GM23338 (cell line): ENCODE results near the gene TTC5. TPM values are rescaled to one million over a fixed set of nuclear protein-coding genes. Genes with fewer than 3 reads are reported as not detected.
A peak's percentile ranks its signal among the peaks of the same experiment; 100 is the strongest.

Source experiments
- ATAC-seq: fragments of 200-7000 bp; cut with Tn5 transposase; 3 replicates; pipeline ENCODE4 v1.9.1; 2020
- DNase-seq: peaks from one replicate; pipeline ENCODE4 v3.0.0-alpha.2; 2015; ENCODE audit warnings: low spot score
- H2AFZ ChIP-seq: fragments of 200-600 bp; sonication (generic); 2 replicates; pipeline ENCODE4 v1.8.0; 2016; ENCODE audit warnings: antibody characterized with exemption, mild to moderate bottlenecking, moderate library complexity
- H3F3A ChIP-seq: fragments of 200-600 bp; sonication (generic); replicated peaks from 2 replicates; pipeline ENCODE4 v1.8.0; 2017; ENCODE audit warnings: antibody characterized with exemption, mixed run types, low read depth
- H3K27ac ChIP-seq: fragments of 200-600 bp; sonication (generic); 2 replicates; pipeline ENCODE4 v1.6.1; 2016; ENCODE audit warnings: low read depth
- H3K27me3 ChIP-seq: fragments of 200-600 bp; sonication (generic); 2 replicates; pipeline ENCODE4 v1.8.0; 2016; ENCODE audit warnings: mild to moderate bottlenecking, mixed run types, moderate library complexity; ENCODE audit not compliant: insufficient read depth
- H3K36me3 ChIP-seq: fragments of 200-600 bp; sonication (generic); 2 replicates; pipeline ENCODE4 v1.8.0; 2016; ENCODE audit warnings: mild to moderate bottlenecking; ENCODE audit not compliant: insufficient read depth
- H3K4me1 ChIP-seq: fragments of 200-600 bp; sonication (generic); 2 replicates; pipeline ENCODE4 v1.8.0; 2016; ENCODE audit warnings: mild to moderate bottlenecking, moderate library complexity; ENCODE audit not compliant: insufficient read depth
- H3K4me2 ChIP-seq: fragments of 200-600 bp; sonication (generic); 2 replicates; pipeline ENCODE4 v1.7.1; 2017; ENCODE audit warnings: mixed run types
- H3K4me3 ChIP-seq: fragments of 200-600 bp; sonication (generic); 2 replicates; pipeline ENCODE4 v1.6.1; 2016; ENCODE audit warnings: mixed run types
- H3K79me2 ChIP-seq: fragments of 200-600 bp; sonication (generic); replicated peaks from 2 replicates; pipeline ENCODE4 v1.8.0; 2017; ENCODE audit warnings: mild to moderate bottlenecking; ENCODE audit not compliant: insufficient read depth
- H3K9me2 ChIP-seq: fragments of 200-600 bp; sonication (generic); 2 replicates; pipeline ENCODE4 v1.8.0; 2017; ENCODE audit not compliant: insufficient read depth
- H4K20me1 ChIP-seq: fragments of 200-600 bp; sonication (generic); replicated peaks from 2 replicates; pipeline ENCODE4 v1.8.0; 2017; ENCODE audit warnings: mild to moderate bottlenecking; ENCODE audit not compliant: insufficient read depth
- H3K27ac Mint-ChIP-seq: 2 replicates; pipeline ENCODE4 v1.8.0; 2020; ENCODE audit warnings: inconsistent platforms, mild to moderate bottlenecking, moderate library complexity, mixed read lengths
- H3K27me3 Mint-ChIP-seq: 3 replicates; pipeline ENCODE4 v1.8.0; 2022; ENCODE audit warnings: low read depth, mild to moderate bottlenecking, moderate library complexity, mixed read lengths, inconsistent platforms; ENCODE audit not compliant: insufficient read depth, poor library complexity
- H3K36me3 Mint-ChIP-seq: 3 replicates; pipeline ENCODE4 v1.8.0; 2021; ENCODE audit warnings: low read depth, mild to moderate bottlenecking, inconsistent platforms, moderate library complexity, mixed read lengths
- H3K4me1 Mint-ChIP-seq: 3 replicates; pipeline ENCODE4 v1.8.0; 2020; ENCODE audit warnings: mild to moderate bottlenecking, inconsistent platforms, mixed read lengths
- H3K4me3 Mint-ChIP-seq: 3 replicates; pipeline ENCODE4 v1.8.0; 2021; ENCODE audit warnings: moderate library complexity, mild to moderate bottlenecking, inconsistent platforms, mixed read lengths
- H3K9me3 Mint-ChIP-seq: 3 replicates; pipeline ENCODE4 v1.8.0; 2020; ENCODE audit warnings: moderate library complexity, mild to moderate bottlenecking, inconsistent platforms, mixed read lengths
- CREB1 ChIP-seq: fragments of 250-450 bp; sonication (Bioruptor Pico); IDR thresholded peaks from 2 replicates; pipeline ENCODE4 v1.5.0; 2020; ENCODE audit warnings: low read depth, mild to moderate bottlenecking, moderate library complexity
- ETS1 ChIP-seq: IDR thresholded peaks from 2 replicates; pipeline ENCODE4 v1.6.1; 2016; ENCODE audit warnings: antibody characterized with exemption
- EZH2 ChIP-seq: fragments of 200-600 bp; sonication (generic); IDR thresholded peaks from one replicate; pipeline ENCODE4 v1.8.0; 2017; ENCODE audit warnings: antibody characterized with exemption, mild to moderate bottlenecking, low read depth; ENCODE audit not compliant: unreplicated experiment
- EZH2phosphoT487 ChIP-seq: fragments of 200-600 bp; sonication (generic); IDR thresholded peaks from one replicate; pipeline ENCODE4 v1.8.1; 2018; ENCODE audit warnings: antibody characterized with exemption; ENCODE audit not compliant: unreplicated experiment
- JUNB ChIP-seq: IDR thresholded peaks from one replicate; pipeline ENCODE4 v1.6.1; 2016; ENCODE audit warnings: antibody characterized with exemption; ENCODE audit not compliant: unreplicated experiment
- NANOG ChIP-seq: IDR thresholded peaks from 2 replicates; pipeline ENCODE4 v1.6.1; 2016; ENCODE audit warnings: antibody characterized with exemption, borderline replicate concordance
- POLR2AphosphoS5 ChIP-seq: IDR thresholded peaks from 2 replicates; pipeline ENCODE4 v1.6.1; 2016; ENCODE audit warnings: antibody characterized with exemption, low read depth
- REST ChIP-seq: IDR thresholded peaks from one replicate; pipeline ENCODE4 v1.6.1; 2018; ENCODE audit warnings: antibody characterized with exemption; ENCODE audit not compliant: unreplicated experiment
- STAT1 ChIP-seq: IDR thresholded peaks from one replicate; pipeline ENCODE4 v1.6.1; 2016; ENCODE audit warnings: antibody characterized with exemption; ENCODE audit not compliant: unreplicated experiment
- ZNF114 ChIP-seq: fragments of 250-450 bp; sonication (Bioruptor Pico); IDR thresholded peaks from 2 replicates; pipeline ENCODE4 v1.5.0; 2020; ENCODE audit warnings: mild to moderate bottlenecking, moderate library complexity
- ZNF331 ChIP-seq: fragments of 250-450 bp; sonication (Bioruptor Pico); IDR thresholded peaks from 2 replicates; pipeline ENCODE4 v1.5.0; 2020; ENCODE audit warnings: low read depth, mild to moderate bottlenecking, moderate library complexity
- polyA plus RNA-seq: library from polyadenylated mRNA; unstranded; fragments of >200 nt; fragmentation: Nextera tagmentation; extraction: Ambion mirVana; gene quantifications from 2 replicates; pipeline ENCODE4 v1.2.1, GENCODE V29; 2016
- total RNA-seq: library from RNA; depleted of rRNA; stranded (reverse); fragments of >200 nt; shearing (Covaris generic); gene quantifications from 2 replicates; pipeline ENCODE4 v1.2.3, GENCODE V29; 2014
- TF ChIP-seq, protein P1 (sequence below): fragments of 250-450 bp; sonication (Bioruptor Pico); IDR thresholded peaks from 2 replicates; pipeline ENCODE4 v1.5.0; 2020; ENCODE audit warnings: mild to moderate bottlenecking, moderate library complexity
- TF ChIP-seq, protein P2 (sequence below), 2 experiments: fragments of 200-600 bp in 1 of 2; sonication (generic) in 1 of 2; conservative IDR thresholded peaks; 2 replicates each; pipeline versions ENCODE4 v1.5.1 to v1.6.1; 2016 to 2017; ENCODE audit warnings: antibody characterized with exemption in 2 of 2, low read depth in 2 of 2, mild to moderate bottlenecking in 2 of 2, moderate library complexity in 1 of 2

TTC5 gene
- total and polyA plus RNA-seq, 2 experiments from 2014 or later, result 9.3 to 14.6 TPM

DNA sequence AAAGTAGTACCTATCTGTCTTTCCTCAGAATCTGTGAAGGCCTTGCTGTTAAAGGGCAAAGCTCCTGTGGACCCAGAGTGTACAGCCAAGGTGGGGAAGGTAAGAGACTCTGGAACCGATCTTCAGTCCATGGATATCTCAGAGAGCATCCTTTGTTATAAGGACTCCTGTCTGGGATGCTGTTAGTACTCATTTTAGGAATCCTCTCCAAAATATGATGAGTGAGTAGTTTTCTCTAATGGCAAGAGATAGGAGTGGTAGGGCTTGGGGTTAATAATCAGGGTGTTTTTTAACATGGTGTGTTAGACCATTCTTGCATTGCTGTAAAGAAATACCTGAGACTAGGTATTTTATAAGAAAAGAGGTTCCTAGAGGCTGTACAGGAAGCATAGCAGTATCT is 39.6 kb upstream of the TTC5 start:
- H4K20me1 ChIP-seq, result no peaks in the 10 kb centered on the region; the same call in 1 of the 2 replicates
- no peak overlapping the region for H3K27ac Mint-ChIP-seq

More for the DNA sequence above, 39.6 kb upstream of the TTC5 start:
- no peak overlapping the region for H3K4me2 ChIP-seq
- H3F3A ChIP-seq, result no peaks in the 10 kb centered on the region
- Mint-ChIP-seq H3K27me3 (peaks cover 6% of the 10 kb centered on the region), H3K4me1 (0 out of 3 replicates have a peak, but pooled peaks cover 4% of the 10 kb centered on the region), H3K36me3 (peaks cover 51% of the 10 kb centered on the region), H3K4me3 (peak overlapping the region; percentile 90; the same call in 1 of the 3 replicates), H3K9me3 (peaks cover 3% of the 10 kb centered on the region; the same call in 1 of the 3 replicates)
- H3K4me3 ChIP-seq, result no peak overlapping the region
- no peak for TF ChIP-seq EZH2
- TF ChIP-seq STAT1, result no peak
- TF ChIP-seq EZH2phosphoT487, result no peak
- TF ChIP-seq, protein P1, sequence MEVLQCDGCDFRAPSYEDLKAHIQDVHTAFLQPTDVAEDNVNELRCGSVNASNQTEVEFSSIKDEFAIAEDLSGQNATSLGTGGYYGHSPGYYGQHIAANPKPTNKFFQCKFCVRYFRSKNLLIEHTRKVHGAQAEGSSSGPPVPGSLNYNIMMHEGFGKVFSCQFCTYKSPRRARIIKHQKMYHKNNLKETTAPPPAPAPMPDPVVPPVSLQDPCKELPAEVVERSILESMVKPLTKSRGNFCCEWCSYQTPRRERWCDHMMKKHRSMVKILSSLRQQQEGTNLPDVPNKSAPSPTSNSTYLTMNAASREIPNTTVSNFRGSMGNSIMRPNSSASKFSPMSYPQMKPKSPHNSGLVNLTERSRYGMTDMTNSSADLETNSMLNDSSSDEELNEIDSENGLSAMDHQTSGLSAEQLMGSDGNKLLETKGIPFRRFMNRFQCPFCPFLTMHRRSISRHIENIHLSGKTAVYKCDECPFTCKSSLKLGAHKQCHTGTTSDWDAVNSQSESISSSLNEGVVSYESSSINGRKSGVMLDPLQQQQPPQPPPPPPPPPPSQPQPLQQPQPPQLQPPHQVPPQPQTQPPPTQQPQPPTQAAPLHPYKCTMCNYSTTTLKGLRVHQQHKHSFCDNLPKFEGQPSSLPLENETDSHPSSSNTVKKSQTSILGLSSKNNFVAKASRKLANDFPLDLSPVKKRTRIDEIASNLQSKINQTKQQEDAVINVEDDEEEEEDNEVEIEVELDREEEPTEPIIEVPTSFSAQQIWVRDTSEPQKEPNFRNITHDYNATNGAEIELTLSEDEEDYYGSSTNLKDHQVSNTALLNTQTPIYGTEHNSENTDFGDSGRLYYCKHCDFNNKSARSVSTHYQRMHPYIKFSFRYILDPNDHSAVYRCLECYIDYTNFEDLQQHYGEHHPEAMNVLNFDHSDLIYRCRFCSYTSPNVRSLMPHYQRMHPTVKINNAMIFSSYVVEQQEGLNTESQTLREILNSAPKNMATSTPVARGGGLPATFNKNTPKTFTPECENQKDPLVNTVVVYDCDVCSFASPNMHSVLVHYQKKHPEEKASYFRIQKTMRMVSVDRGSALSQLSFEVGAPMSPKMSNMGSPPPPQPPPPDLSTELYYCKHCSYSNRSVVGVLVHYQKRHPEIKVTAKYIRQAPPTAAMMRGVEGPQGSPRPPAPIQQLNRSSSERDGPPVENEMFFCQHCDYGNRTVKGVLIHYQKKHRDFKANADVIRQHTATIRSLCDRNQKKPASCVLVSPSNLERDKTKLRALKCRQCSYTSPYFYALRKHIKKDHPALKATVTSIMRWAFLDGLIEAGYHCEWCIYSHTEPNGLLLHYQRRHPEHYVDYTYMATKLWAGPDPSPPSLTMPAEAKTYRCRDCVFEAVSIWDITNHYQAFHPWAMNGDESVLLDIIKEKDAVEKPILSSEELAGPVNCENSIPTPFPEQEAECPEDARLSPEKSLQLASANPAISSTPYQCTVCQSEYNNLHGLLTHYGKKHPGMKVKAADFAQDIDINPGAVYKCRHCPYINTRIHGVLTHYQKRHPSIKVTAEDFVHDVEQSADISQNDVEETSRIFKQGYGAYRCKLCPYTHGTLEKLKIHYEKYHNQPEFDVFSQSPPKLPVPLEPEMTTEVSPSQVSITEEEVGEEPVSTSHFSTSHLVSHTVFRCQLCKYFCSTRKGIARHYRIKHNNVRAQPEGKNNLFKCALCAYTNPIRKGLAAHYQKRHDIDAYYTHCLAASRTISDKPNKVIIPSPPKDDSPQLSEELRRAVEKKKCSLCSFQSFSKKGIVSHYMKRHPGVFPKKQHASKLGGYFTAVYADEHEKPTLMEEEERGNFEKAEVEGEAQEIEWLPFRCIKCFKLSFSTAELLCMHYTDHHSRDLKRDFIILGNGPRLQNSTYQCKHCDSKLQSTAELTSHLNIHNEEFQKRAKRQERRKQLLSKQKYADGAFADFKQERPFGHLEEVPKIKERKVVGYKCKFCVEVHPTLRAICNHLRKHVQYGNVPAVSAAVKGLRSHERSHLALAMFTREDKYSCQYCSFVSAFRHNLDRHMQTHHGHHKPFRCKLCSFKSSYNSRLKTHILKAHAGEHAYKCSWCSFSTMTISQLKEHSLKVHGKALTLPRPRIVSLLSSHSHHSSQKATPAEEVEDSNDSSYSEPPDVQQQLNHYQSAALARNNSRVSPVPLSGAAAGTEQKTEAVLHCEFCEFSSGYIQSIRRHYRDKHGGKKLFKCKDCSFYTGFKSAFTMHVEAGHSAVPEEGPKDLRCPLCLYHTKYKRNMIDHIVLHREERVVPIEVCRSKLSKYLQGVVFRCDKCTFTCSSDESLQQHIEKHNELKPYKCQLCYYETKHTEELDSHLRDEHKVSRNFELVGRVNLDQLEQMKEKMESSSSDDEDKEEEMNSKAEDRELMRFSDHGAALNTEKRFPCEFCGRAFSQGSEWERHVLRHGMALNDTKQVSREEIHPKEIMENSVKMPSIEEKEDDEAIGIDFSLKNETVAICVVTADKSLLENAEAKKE (CRISPR knock-in tag), result no peak
- TF ChIP-seq NANOG, result no peak
- no peak for TF ChIP-seq ETS1
- TF ChIP-seq JUNB, result no peak
- no peak for TF ChIP-seq POLR2AphosphoS5
- no peak for TF ChIP-seq ZNF331 (CRISPR knock-in tag)
- no peak for TF ChIP-seq ZNF114 (CRISPR knock-in tag)
- no peak for TF ChIP-seq CREB1 (CRISPR knock-in tag)
- TF ChIP-seq REST, result no peak
- TF ChIP-seq, protein P2, sequence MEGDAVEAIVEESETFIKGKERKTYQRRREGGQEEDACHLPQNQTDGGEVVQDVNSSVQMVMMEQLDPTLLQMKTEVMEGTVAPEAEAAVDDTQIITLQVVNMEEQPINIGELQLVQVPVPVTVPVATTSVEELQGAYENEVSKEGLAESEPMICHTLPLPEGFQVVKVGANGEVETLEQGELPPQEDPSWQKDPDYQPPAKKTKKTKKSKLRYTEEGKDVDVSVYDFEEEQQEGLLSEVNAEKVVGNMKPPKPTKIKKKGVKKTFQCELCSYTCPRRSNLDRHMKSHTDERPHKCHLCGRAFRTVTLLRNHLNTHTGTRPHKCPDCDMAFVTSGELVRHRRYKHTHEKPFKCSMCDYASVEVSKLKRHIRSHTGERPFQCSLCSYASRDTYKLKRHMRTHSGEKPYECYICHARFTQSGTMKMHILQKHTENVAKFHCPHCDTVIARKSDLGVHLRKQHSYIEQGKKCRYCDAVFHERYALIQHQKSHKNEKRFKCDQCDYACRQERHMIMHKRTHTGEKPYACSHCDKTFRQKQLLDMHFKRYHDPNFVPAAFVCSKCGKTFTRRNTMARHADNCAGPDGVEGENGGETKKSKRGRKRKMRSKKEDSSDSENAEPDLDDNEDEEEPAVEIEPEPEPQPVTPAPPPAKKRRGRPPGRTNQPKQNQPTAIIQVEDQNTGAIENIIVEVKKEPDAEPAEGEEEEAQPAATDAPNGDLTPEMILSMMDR (conservative IDR thresholded peaks at IDR 0.05; ENCODE audit: low read depth in 2 of 2), result no peak
- no peak overlapping the region for H2AFZ ChIP-seq
- ATAC-seq, result no peak
- peaks cover 6% of the 10 kb centered on the region for H3K4me1 ChIP-seq
- no peak for DNase-seq
- no peaks in the 10 kb centered on the region for H3K9me2 ChIP-seq
- no peak overlapping the region for H3K27ac ChIP-seq
- H3K27me3 ChIP-seq, result no peaks in the 10 kb centered on the region
- peaks cover 38% of the 10 kb centered on the region for H3K36me3 ChIP-seq
- peaks cover 14% of the 10 kb centered on the region for H3K79me2 ChIP-seq
